CD8-positive, alpha-beta memory T cell (primary cell): ENCODE data around the gene C13orf46. TPM values are rescaled to one million over a fixed set of nuclear protein-coding genes. Genes with fewer than 3 reads are reported as not detected.
A peak's percentile ranks its signal among the peaks of the same experiment; 100 is the strongest.

Experiments
- CTCF ChIA-PET: fragments of 350-600 bp; sonication (Branson Sonifier 250); formaldehyde crosslinking; loops from one replicate; lab custom pipeline; 2021; ENCODE audit warnings: antibody characterized with exemption; lab: Charles Lee
- POLR2A ChIA-PET: fragments of 350-600 bp; sonication (Branson Sonifier 250); formaldehyde crosslinking; loops from one replicate; lab custom pipeline; 2021; ENCODE audit warnings: antibody characterized with exemption; lab: Charles Lee
- DNase-seq, 5 donors: peaks; one replicate each; pipeline versions ENCODE4 v3.0.0 to v3.0.0-alpha.2; 2020 to 2022; ENCODE audit warnings: mixed read lengths in 1 of 5
- H3K27ac ChIP-seq: one replicate; pipeline ENCODE4 v1.7.0; 2013; ENCODE audit warnings: low read depth, mild to moderate bottlenecking, low read length, moderate library complexity
- H3K27me3 ChIP-seq: 2 replicates; pipeline ENCODE4 v1.7.0; 2013; ENCODE audit warnings: low read length, mild to moderate bottlenecking; ENCODE audit not compliant: insufficient read depth, poor library complexity, severe bottlenecking
- H3K36me3 ChIP-seq: 2 replicates; pipeline ENCODE4 v1.7.0; 2013; ENCODE audit warnings: mild to moderate bottlenecking, low read length, moderate library complexity; ENCODE audit not compliant: insufficient read depth
- H3K4me1 ChIP-seq: 2 replicates; pipeline ENCODE4 v1.7.0; 2013; ENCODE audit warnings: mild to moderate bottlenecking, low read length, moderate library complexity; ENCODE audit not compliant: insufficient read depth
- H3K4me3 ChIP-seq: 2 replicates; pipeline ENCODE4 v1.7.0; 2013; ENCODE audit warnings: mild to moderate bottlenecking, low read length
- H3K9me3 ChIP-seq: 2 replicates; pipeline ENCODE4 v1.7.0; 2013; ENCODE audit warnings: mild to moderate bottlenecking, low read length
- H3K27ac Mint-ChIP-seq, 8 donors: one replicate each; pipeline ENCODE4 v1.8.0; 2020 to 2021; ENCODE audit warnings: mixed read lengths in 8 of 8, mild to moderate bottlenecking in 6 of 8, inconsistent platforms in 3 of 8, moderate library complexity in 3 of 8
- H3K27me3 Mint-ChIP-seq, 2 donors: one replicate each; pipeline ENCODE4 v1.8.0; 2020 to 2021; ENCODE audit warnings: mixed read lengths in 2 of 2, mild to moderate bottlenecking in 1 of 2, moderate library complexity in 1 of 2
- H3K36me3 Mint-ChIP-seq, 3 donors: one replicate each; pipeline ENCODE4 v1.8.0; 2020 to 2021; ENCODE audit warnings: mixed read lengths in 3 of 3, inconsistent platforms in 1 of 3, mild to moderate bottlenecking in 1 of 3
- H3K4me1 Mint-ChIP-seq, 3 donors: one replicate each; pipeline ENCODE4 v1.8.0; 2020 to 2021; ENCODE audit warnings: mixed read lengths in 3 of 3, inconsistent platforms in 1 of 3, mild to moderate bottlenecking in 1 of 3
- H3K4me3 Mint-ChIP-seq, 7 donors: one replicate each; pipeline ENCODE4 v1.8.0; 2020 to 2021; ENCODE audit warnings: mixed read lengths in 7 of 7, mild to moderate bottlenecking in 6 of 7, moderate library complexity in 4 of 7, inconsistent platforms in 2 of 7
- H3K9me3 Mint-ChIP-seq, 5 donors: one replicate each; pipeline ENCODE4 v1.8.0; 2020 to 2022; ENCODE audit warnings: mixed read lengths in 5 of 5, mild to moderate bottlenecking in 3 of 5, moderate library complexity in 2 of 5, inconsistent platforms in 1 of 5
- polyA plus RNA-seq: library from polyadenylated mRNA; unstranded; fragments of 300-500 nt; fragmentation: Illumina TruSeq; gene quantifications from one replicate; pipeline ENCODE4 v1.2.3, GENCODE V29; 2021
- total RNA-seq, 2 experiments: library from RNA; stranded (reverse); gene quantifications; one replicate each; pipeline ENCODE4 v1.2.3, GENCODE V29; 2021

Gene C13orf46
- total and polyA plus RNA-seq, 3 experiments from 2014 or later = 1.2 to 2.2 (median 1.8) TPM

DNA sequence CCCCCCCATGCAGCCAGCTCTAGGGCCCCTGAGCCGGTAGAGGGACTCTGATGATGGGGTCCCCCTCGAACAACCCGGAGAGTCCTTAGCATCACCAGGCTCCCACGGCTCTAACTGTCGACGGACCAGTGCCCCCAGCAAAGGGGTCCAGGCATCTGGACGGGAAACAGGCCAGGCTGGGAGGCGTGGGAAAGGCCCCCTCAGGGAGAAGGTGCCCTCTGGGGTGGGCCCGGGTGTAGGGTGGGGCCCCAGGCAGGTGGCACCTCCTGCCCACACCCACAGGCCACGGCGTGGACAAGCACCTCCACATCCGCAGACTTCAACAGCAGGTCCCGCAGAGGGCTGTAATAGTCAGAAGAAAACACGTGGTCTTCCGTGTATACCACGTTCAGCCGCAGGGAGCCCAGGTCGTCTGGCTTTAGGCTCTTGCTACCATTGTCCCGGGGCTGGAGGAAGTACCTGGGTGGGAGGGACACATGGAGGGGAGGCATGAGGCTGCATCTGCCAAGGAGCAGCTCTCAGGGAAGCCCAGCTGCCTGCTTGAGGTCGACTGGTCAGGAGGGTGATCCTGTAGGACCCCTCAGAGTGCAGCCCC is 44.7 kb upstream of the C13orf46 start:
- H3K4me1 Mint-ChIP-seq = peaks cover 0 to 2% (median 0%) of the 10 kb centered on the region in 3 donors
- no peaks in the 10 kb centered on the region for H3K9me3 Mint-ChIP-seq
- peak overlapping the region in 2 of 8 donors; percentile 50 to 63 for H3K27ac Mint-ChIP-seq
- no peak overlapping the region for H3K4me3 Mint-ChIP-seq
- ChIA-PET POLR2A (no interaction called here), CTCF (no interaction called here)
- Histone ChIP-seq H3K4me1 (no peaks in the 10 kb centered on the region), H3K36me3 (peaks cover 90% of the 10 kb centered on the region), H3K4me3 (no peak overlapping the region), H3K9me3 (no peaks in the 10 kb centered on the region), H3K27me3 (no peaks in the 10 kb centered on the region), H3K27ac (no peak overlapping the region)
- DNase-seq = no peak
- peaks cover 0 to 77% (median 5%) of the 10 kb centered on the region in 3 donors for H3K36me3 Mint-ChIP-seq
- H3K27me3 Mint-ChIP-seq = peaks cover 0 to 2% of the 10 kb centered on the region in 2 donors

DNA sequence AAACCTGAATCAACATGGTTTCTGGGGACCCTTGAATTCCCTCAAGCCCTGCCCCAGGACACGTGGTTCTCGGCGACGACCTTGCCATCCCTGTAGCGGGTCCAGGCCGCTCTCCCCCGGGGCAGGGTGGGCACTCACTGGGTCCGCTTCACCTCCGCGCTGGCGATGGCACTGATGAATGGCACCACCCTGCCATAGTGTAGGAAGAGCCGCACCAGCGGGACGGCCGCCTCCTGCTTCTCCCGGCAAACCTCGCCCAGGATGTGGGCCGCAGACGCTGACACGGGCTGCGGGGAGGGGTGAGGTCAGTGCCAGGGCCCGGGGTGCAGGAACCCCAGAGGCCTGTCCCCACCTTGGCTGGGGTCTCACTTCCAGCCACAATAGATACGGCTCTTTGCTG is 44.1 kb upstream of the C13orf46 start:
- peaks cover 0 to 2% (median 0%) of the 10 kb centered on the region in 3 donors for H3K4me1 Mint-ChIP-seq
- peaks cover 0 to 73% (median 3%) of the 10 kb centered on the region in 3 donors for H3K36me3 Mint-ChIP-seq
- POLR2A ChIA-PET = no interaction called here
- no peaks in the 10 kb centered on the region for H3K9me3 ChIP-seq
- H3K36me3 ChIP-seq = peaks cover 90% of the 10 kb centered on the region
- H3K9me3 Mint-ChIP-seq = no peaks in the 10 kb centered on the region
- peak overlapping the region in 1 of 8 donors; percentile 63 for H3K27ac Mint-ChIP-seq
- H3K27me3 Mint-ChIP-seq = no peaks in the 10 kb centered on the region
- no peaks in the 10 kb centered on the region for H3K4me1 ChIP-seq
- CTCF ChIA-PET = no interaction called here
- H3K27ac ChIP-seq = no peak overlapping the region
- DNase-seq = no peak
- no peaks in the 10 kb centered on the region for H3K27me3 ChIP-seq
- H3K4me3 Mint-ChIP-seq = no peak overlapping the region
- H3K4me3 ChIP-seq = no peak overlapping the region

DNA sequence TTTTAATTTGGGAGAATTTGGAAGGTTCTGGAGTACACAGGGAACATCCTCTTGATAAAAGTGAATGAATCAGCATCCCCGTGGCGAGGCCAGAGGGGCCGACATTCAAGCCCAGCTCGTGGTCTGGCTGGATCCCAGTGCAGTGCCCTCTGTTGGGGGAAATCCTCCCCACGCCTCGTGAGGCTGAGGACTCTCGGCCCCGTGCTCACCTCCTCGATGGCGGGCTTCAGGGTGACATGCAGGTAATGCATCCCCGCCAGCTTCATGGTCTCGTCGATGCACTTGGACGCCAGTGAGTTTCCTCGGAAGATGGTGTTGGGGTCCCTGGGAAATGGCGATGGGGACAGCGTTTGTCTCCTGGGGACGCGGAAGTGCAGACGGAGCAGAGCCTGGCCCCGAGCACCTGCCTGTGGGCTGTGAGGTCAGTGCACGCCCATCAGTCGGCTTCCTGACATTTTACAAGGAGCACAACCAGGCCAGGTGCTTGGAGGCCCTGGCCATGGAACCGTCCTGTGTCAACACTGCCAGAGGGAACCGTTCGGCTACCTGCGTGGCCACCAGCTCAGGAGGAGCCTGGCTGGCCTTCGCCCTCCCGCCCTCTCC is 43.3 kb upstream of the C13orf46 start:
- no peak overlapping the region for H3K4me3 Mint-ChIP-seq
- Histone ChIP-seq H3K4me1 (no peaks in the 10 kb centered on the region), H3K9me3 (no peaks in the 10 kb centered on the region), H3K36me3 (peaks cover 90% of the 10 kb centered on the region), H3K27me3 (no peaks in the 10 kb centered on the region), H3K27ac (no peak overlapping the region), H3K4me3 (no peak overlapping the region)
- no peaks in the 10 kb centered on the region for H3K27me3 Mint-ChIP-seq
- peaks cover 0 to 2% (median 0%) of the 10 kb centered on the region in 3 donors for H3K4me1 Mint-ChIP-seq
- CTCF ChIA-PET = interaction anchor here (1.0 kb wide), 1 partner anchor 93 kb away, joined by 4 read pairs; no protein-coding TSS in a partner anchor
- H3K9me3 Mint-ChIP-seq = no peaks in the 10 kb centered on the region
- POLR2A ChIA-PET = no interaction called here
- H3K36me3 Mint-ChIP-seq = peaks cover 0 to 65% (median 3%) of the 10 kb centered on the region in 3 donors
- DNase-seq = no peak
- peak overlapping the region in 2 of 8 donors; percentile 36 to 71 for H3K27ac Mint-ChIP-seq

DNA sequence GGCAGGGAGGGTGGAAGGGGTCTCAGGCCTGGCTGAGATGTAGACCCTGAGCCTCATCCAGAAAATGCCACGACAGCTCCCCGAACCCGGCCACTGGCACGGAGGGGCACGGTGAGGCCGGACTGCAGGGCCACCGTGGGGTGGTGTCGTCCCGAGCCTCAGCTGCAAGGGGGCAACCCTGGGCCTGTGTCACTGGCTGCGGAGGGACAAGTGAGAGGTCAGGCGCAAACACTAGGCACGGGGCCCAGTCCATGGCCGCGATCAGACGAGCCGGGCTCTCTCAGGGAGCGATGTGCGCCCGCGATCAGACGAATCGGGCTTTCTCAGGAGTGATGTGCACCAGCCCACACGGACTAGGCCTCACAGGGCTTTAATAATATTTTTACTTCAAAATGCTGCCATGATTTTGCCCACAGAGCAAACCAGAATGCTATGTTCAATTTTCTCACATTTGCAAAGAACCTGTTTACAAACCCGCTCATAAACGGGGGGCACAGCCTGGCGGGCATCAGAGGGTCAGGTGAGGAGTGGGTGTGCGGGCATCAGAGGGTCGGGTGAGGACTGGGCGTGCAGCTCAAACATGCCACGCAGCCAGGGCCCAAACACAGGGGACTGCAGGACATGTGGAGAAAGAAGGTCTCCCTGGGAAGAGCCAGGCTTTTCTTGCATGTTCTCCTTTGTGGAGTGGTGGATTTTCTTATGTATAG is 42.6 kb upstream of the C13orf46 start:
- Mint-ChIP-seq H3K36me3 (peaks cover 0 to 59% (median 3%) of the 10 kb centered on the region in 3 donors), H3K27me3 (no peaks in the 10 kb centered on the region), H3K4me3 (no peak overlapping the region), H3K4me1 (peaks cover 0 to 2% (median 0%) of the 10 kb centered on the region in 3 donors), H3K9me3 (no peaks in the 10 kb centered on the region), H3K27ac (peak overlapping the region in 3 of 8 donors; percentile 26 to 71 (median 36))
- peaks cover 89% of the 10 kb centered on the region for H3K36me3 ChIP-seq
- H3K4me3 ChIP-seq = no peak overlapping the region
- H3K9me3 ChIP-seq = no peaks in the 10 kb centered on the region
- H3K4me1 ChIP-seq = no peaks in the 10 kb centered on the region
- H3K27me3 ChIP-seq = no peaks in the 10 kb centered on the region
- POLR2A ChIA-PET = no interaction called here
- CTCF ChIA-PET = interaction anchor here (1.0 kb wide), 1 partner anchor 93 kb away, joined by 4 read pairs; no protein-coding TSS in a partner anchor
- DNase-seq = no peak
- no peak overlapping the region for H3K27ac ChIP-seq

DNA sequence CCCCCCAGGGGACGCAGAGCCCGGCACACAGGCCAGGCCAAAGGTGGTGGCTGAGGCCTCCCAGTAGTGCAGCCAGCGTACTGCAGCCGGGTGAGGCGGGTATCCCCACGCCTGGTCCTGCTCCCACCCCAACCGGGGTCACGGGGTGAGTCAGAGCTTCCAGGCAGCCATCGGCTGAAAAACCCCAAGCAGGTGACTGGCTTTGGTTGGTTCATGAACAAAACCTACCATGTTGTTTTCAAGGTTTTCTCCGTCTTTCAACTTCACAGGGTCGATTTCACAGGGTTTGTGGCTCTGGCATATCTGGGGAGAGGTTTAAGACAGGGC is 42.1 kb upstream of the C13orf46 start:
- CTCF ChIA-PET = no interaction called here
- no peak for DNase-seq
- POLR2A ChIA-PET = no interaction called here

DNA sequence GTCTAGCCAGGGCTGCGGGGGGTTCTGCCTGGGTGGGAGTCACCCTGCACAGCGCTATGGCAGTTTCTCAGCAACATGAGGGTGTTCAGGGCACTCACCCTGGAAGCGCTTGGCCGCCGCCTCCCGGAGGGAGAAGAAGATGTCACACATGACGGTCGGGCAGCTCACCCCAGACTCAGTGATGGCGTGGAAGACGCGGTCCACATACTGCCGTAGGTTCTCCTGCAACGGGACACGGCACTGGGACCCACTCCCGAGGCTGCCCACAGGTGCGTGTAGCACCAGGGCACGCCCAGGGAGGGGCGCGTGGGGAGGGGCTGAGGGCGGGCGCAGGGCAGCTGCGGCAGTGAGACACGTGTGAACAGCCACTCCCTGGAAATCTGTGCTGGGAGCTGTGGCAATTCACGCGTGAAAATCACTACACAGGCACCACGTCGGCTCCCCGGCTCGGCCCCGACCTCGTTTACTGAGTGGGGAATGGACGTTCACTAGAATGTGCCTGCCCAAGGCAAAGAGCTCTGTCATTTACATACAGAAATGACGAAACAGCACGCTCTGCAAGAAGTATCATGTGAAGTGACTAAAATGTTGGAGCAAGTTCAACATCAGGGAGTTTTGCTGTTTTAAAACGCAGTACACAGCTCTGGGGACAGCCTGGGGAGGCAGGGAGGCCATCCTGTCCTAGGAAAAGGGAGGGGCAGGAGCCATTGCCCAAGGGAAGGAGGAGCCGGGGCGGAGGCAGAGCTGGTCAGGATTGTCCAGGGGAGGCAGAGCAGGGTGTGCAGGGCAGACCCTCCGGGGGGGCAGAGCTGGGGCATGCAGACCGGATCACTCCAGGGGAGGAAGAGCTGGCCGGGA is 41.5 kb upstream of the C13orf46 start:
- H3K9me3 Mint-ChIP-seq = peaks cover 0 to 2% (median 0%) of the 10 kb centered on the region in 5 donors
- Histone ChIP-seq H3K4me3 (no peak overlapping the region), H3K4me1 (no peaks in the 10 kb centered on the region), H3K27me3 (no peaks in the 10 kb centered on the region), H3K36me3 (peaks cover 86% of the 10 kb centered on the region), H3K9me3 (no peaks in the 10 kb centered on the region), H3K27ac (no peak overlapping the region)
- no peaks in the 10 kb centered on the region for H3K27me3 Mint-ChIP-seq
- H3K4me3 Mint-ChIP-seq = peak overlapping the region in 1 of 7 donors; percentile 48
- no peak for DNase-seq
- ChIA-PET CTCF (no interaction called here), POLR2A (no interaction called here)
- H3K4me1 Mint-ChIP-seq = peaks cover 5 to 6% (median 5%) of the 10 kb centered on the region in 3 donors
- H3K36me3 Mint-ChIP-seq = peaks cover 5 to 47% (median 8%) of the 10 kb centered on the region in 3 donors
- H3K27ac Mint-ChIP-seq = peak overlapping the region in 1 of 8 donors; percentile 22

More for the DNA sequence above, 42.1 kb upstream of the C13orf46 start:
- no peak overlapping the region for H3K27ac Mint-ChIP-seq
- H3K36me3 Mint-ChIP-seq = peaks cover 4 to 53% (median 6%) of the 10 kb centered on the region in 3 donors
- no peaks in the 10 kb centered on the region for H3K27me3 ChIP-seq
- no peak overlapping the region for H3K27ac ChIP-seq
- peaks cover 3 to 4% (median 3%) of the 10 kb centered on the region in 3 donors for H3K4me1 Mint-ChIP-seq
- H3K4me3 Mint-ChIP-seq = no peak overlapping the region
- H3K4me3 ChIP-seq = no peak overlapping the region
- peaks cover 0 to 1% (median 0%) of the 10 kb centered on the region in 5 donors for H3K9me3 Mint-ChIP-seq
- H3K36me3 ChIP-seq = peaks cover 89% of the 10 kb centered on the region
- no peaks in the 10 kb centered on the region for H3K9me3 ChIP-seq
- no peaks in the 10 kb centered on the region for H3K27me3 Mint-ChIP-seq
- H3K4me1 ChIP-seq = no peaks in the 10 kb centered on the region

DNA sequence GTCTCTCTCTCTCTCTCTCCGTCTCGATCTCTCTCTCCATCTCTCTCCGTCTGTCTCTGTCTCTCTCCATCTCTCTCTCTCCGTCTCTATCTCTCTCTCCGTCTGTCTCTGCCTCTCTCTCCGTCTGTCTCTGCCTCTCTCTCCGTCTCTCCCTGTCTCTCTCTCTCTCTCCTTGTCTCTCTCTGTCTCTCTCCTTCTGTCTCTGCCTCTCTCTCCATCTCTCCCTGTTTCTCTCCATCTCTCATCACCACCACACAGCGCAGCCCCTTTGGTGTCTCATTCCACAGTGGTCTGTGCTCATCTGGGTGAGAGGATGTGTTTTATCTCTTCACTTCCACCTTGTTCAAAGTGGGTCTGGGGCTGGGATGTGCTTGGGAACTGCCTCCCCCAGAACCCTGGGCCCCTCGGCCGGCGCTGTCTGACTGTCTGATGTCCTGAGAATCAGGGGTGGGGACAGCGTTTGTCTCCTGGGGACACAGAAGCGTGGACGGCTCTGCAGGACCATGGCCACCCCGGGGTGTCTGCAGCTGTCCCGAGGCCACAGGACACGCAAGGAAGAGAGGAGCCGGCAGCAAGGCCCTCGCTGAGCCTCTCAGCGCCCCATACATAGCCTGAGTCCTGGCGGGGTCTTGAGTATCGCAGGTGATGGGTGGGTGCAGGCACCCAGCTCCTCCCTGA is 40.2 kb upstream of the C13orf46 start:
- no peak overlapping the region for H3K27ac ChIP-seq
- CTCF ChIA-PET = no interaction called here
- H3K27me3 Mint-ChIP-seq = no peaks in the 10 kb centered on the region
- no peak for DNase-seq
- no peak overlapping the region for H3K27ac Mint-ChIP-seq
- H3K36me3 ChIP-seq = peaks cover 95% of the 10 kb centered on the region
- no peak overlapping the region for H3K4me3 ChIP-seq
- no peaks in the 10 kb centered on the region for H3K9me3 ChIP-seq
- H3K4me1 Mint-ChIP-seq = peaks cover 3 to 6% (median 5%) of the 10 kb centered on the region in 3 donors
- no peak overlapping the region for H3K4me3 Mint-ChIP-seq
- H3K27me3 ChIP-seq = no peaks in the 10 kb centered on the region
- H3K4me1 ChIP-seq = no peaks in the 10 kb centered on the region
- POLR2A ChIA-PET = no interaction called here
- H3K36me3 Mint-ChIP-seq = peaks cover 5 to 53% (median 8%) of the 10 kb centered on the region in 3 donors
- peaks cover 0 to 2% (median 0%) of the 10 kb centered on the region in 5 donors for H3K9me3 Mint-ChIP-seq
